HL-60 (cell line): ENCODE results near the gene EMP3.

Experiments
- CTCF ChIP-seq: IDR thresholded peaks from one replicate; pipeline ENCODE4 v1.5.1; 2011; ENCODE audit warnings: low read length, control low read depth, inconsistent platforms; ENCODE audit not compliant: insufficient read depth
- POLR2AphosphoS5 ChIP-seq: IDR thresholded peaks from 2 replicates; pipeline ENCODE4 v1.6.1; 2012; ENCODE audit warnings: low read depth

- TF ChIP-seq POLR2AphosphoS5: no peak
- no peak for TF ChIP-seq CTCF
Measured at GRCh38 chr19:48290401-48290770, 35.0 kb upstream of the EMP3 start.
